Measurements from ENCODE around the gene CD1D.

The CD1D gene

GRCh38 chr1:158159597-158159996 is 21.1 kb upstream of the CD1D start:
- Histone ChIP-seq H3K27ac (ENCODE audit: low read depth, low read length) (no peak overlapping the region), H3K4me3 (ENCODE audit: low read depth, low read length) (no peak overlapping the region), H3K4me1 (ENCODE audit: control insufficient read depth in 1 of 2, insufficient read depth in 2 of 2, low read length in 2 of 2) (peaks cover 2% of the 10 kb centered on the region in 2 experiments), H3K36me3 (ENCODE audit: control insufficient read depth in 1 of 2, insufficient read depth in 2 of 2, low read length in 2 of 2) (no peaks in the 10 kb centered on the region), H2AFZ (ENCODE audit: insufficient read depth, low read length, poor library complexity) (no peak overlapping the region), H4K12ac (ENCODE audit: low read depth, low read length) (no peak overlapping the region), H3K79me2 (ENCODE audit: control insufficient read depth, insufficient read depth, low read length, poor library complexity) (no peaks in the 10 kb centered on the region), H3K23ac (ENCODE audit: low read length) (no peak overlapping the region), H2AK5ac (ENCODE audit: low read length) (no peak overlapping the region), H3K14ac (ENCODE audit: low read length) (no peak overlapping the region), H3K4me2 (ENCODE audit: low read length) (no peak overlapping the region), H3K9me3 (ENCODE audit: insufficient read depth, low read depth, low read length) (no peaks in the 10 kb centered on the region), H3K9ac (ENCODE audit: low read length) (no peak overlapping the region), H3K79me1 (ENCODE audit: low read length) (no peaks in the 10 kb centered on the region), H3K4ac (ENCODE audit: low read depth, low read length) (no peak overlapping the region), H4K8ac (ENCODE audit: low read depth, low read length) (no peak overlapping the region), H3K18ac (ENCODE audit: low read length) (no peak overlapping the region), H2BK120ac (ENCODE audit: insufficient read depth, low read length, poor library complexity) (no peak overlapping the region), H4K91ac (ENCODE audit: low read depth, low read length) (no peak overlapping the region), H2BK5ac (ENCODE audit: low read depth, low read length, poor library complexity) (no peak overlapping the region), H3K27me3 (ENCODE audit: insufficient read depth, low read length) (no peaks in the 10 kb centered on the region), H2BK12ac (ENCODE audit: low read length) (no peak overlapping the region)
- DNase-seq, result no peak

- no peak overlapping the region for H3K4ac ChIP-seq (ENCODE audit: low read depth, low read length)
- H4K12ac ChIP-seq (ENCODE audit: low read depth, low read length), result no peak overlapping the region
- H3K36me3 ChIP-seq (ENCODE audit: control insufficient read depth in 1 of 2, insufficient read depth in 2 of 2, low read length in 2 of 2), result no peaks in the 10 kb centered on the region
- H4K8ac ChIP-seq (ENCODE audit: low read depth, low read length), result no peak overlapping the region
- H3K18ac ChIP-seq (ENCODE audit: low read length), result no peak overlapping the region
- no peak overlapping the region for H2BK120ac ChIP-seq (ENCODE audit: insufficient read depth, low read length, poor library complexity)
- H3K79me1 ChIP-seq (ENCODE audit: low read length), result no peaks in the 10 kb centered on the region
- no peaks in the 10 kb centered on the region for H3K4me1 ChIP-seq (ENCODE audit: control insufficient read depth in 1 of 2, insufficient read depth in 2 of 2, low read length in 2 of 2)
- no peak overlapping the region for H3K9ac ChIP-seq (ENCODE audit: low read length)
- no peak overlapping the region for H3K4me2 ChIP-seq (ENCODE audit: low read length)
- no peaks in the 10 kb centered on the region for H3K27me3 ChIP-seq (ENCODE audit: insufficient read depth, low read length)
- H3K4me3 ChIP-seq (ENCODE audit: low read depth, low read length), result no peak overlapping the region
- no peak overlapping the region for H4K91ac ChIP-seq (ENCODE audit: low read depth, low read length)
- no CpG with 5 or more reads among the region's 2 CpGs for WGBS (ENCODE audit: extremely low coverage, insufficient coverage, insufficient read length)
- H2AK5ac ChIP-seq (ENCODE audit: low read length), result no peak overlapping the region
- no peak for DNase-seq
- no peak overlapping the region for H3K27ac ChIP-seq (ENCODE audit: low read depth, low read length)
- H3K79me2 ChIP-seq (ENCODE audit: control insufficient read depth, insufficient read depth, low read length, poor library complexity), result no peaks in the 10 kb centered on the region
- H2BK12ac ChIP-seq (ENCODE audit: low read length), result no peak overlapping the region
- H3K23ac ChIP-seq (ENCODE audit: low read length), result no peak overlapping the region
- no peak overlapping the region for H2AFZ ChIP-seq (ENCODE audit: insufficient read depth, low read length, poor library complexity)
- H2BK5ac ChIP-seq (ENCODE audit: low read depth, low read length, poor library complexity), result no peak overlapping the region
- H3K9me3 ChIP-seq (ENCODE audit: insufficient read depth, low read depth, low read length), result no peaks in the 10 kb centered on the region
- H3K14ac ChIP-seq (ENCODE audit: low read length), result no peak overlapping the region
These were observed 19.2 kb upstream of the CD1D start for GRCh38 chr1:158161446-158161845.

- no peak overlapping the region for H3K18ac ChIP-seq (ENCODE audit: low read length)
- H3K79me1 ChIP-seq (ENCODE audit: low read length), result no peaks in the 10 kb centered on the region
- H2BK12ac ChIP-seq (ENCODE audit: low read length), result no peak overlapping the region
- no peaks in the 10 kb centered on the region for H3K9me3 ChIP-seq (ENCODE audit: insufficient read depth, low read depth, low read length)
- 100% methylated on average over 1 of the region's 3 CpGs for WGBS (ENCODE audit: extremely low coverage, insufficient coverage, insufficient read length)
- H2AFZ ChIP-seq (ENCODE audit: insufficient read depth, low read length, poor library complexity), result no peak overlapping the region
- no peak overlapping the region for H2BK120ac ChIP-seq (ENCODE audit: insufficient read depth, low read length, poor library complexity)
- no peak overlapping the region for H3K23ac ChIP-seq (ENCODE audit: low read length)
- no peak overlapping the region for H4K12ac ChIP-seq (ENCODE audit: low read depth, low read length)
- no peaks in the 10 kb centered on the region for H3K4me1 ChIP-seq (ENCODE audit: control insufficient read depth in 1 of 2, insufficient read depth in 2 of 2, low read length in 2 of 2)
- DNase-seq, result no peak
- no peak overlapping the region for H2AK5ac ChIP-seq (ENCODE audit: low read length)
- no peak overlapping the region for H3K27ac ChIP-seq (ENCODE audit: low read depth, low read length)
- H3K4me3 ChIP-seq (ENCODE audit: low read depth, low read length), result no peak overlapping the region
- H3K9ac ChIP-seq (ENCODE audit: low read length), result no peak overlapping the region
- H4K91ac ChIP-seq (ENCODE audit: low read depth, low read length), result no peak overlapping the region
- no peaks in the 10 kb centered on the region for H3K27me3 ChIP-seq (ENCODE audit: insufficient read depth, low read length)
- H2BK5ac ChIP-seq (ENCODE audit: low read depth, low read length, poor library complexity), result no peak overlapping the region
- H4K8ac ChIP-seq (ENCODE audit: low read depth, low read length), result no peak overlapping the region
- H3K4ac ChIP-seq (ENCODE audit: low read depth, low read length), result no peak overlapping the region
- H3K14ac ChIP-seq (ENCODE audit: low read length), result no peak overlapping the region
- H3K79me2 ChIP-seq (ENCODE audit: control insufficient read depth, insufficient read depth, low read length, poor library complexity), result no peaks in the 10 kb centered on the region
- no peaks in the 10 kb centered on the region for H3K36me3 ChIP-seq (ENCODE audit: control insufficient read depth in 1 of 2, insufficient read depth in 2 of 2, low read length in 2 of 2)
- no peak overlapping the region for H3K4me2 ChIP-seq (ENCODE audit: low read length)
These were observed 17.4 kb upstream of the CD1D start for GRCh38 chr1:158163000-158163947.

GRCh38 chr1:158169105-158169504 is 11.6 kb upstream of the CD1D start:
- no peak overlapping the region for H3K4me3 ChIP-seq (ENCODE audit: low read depth, low read length)
- no peaks in the 10 kb centered on the region for H3K27me3 ChIP-seq (ENCODE audit: insufficient read depth, low read length)
- H2AFZ ChIP-seq (ENCODE audit: insufficient read depth, low read length, poor library complexity), result no peak overlapping the region
- no peak overlapping the region for H4K8ac ChIP-seq (ENCODE audit: low read depth, low read length)
- H4K91ac ChIP-seq (ENCODE audit: low read depth, low read length), result no peak overlapping the region
- H2AK5ac ChIP-seq (ENCODE audit: low read length), result no peak overlapping the region
- no peak for DNase-seq
- no peaks in the 10 kb centered on the region for H3K4me1 ChIP-seq (ENCODE audit: control insufficient read depth in 1 of 2, insufficient read depth in 2 of 2, low read length in 2 of 2)
- no peak overlapping the region for H2BK5ac ChIP-seq (ENCODE audit: low read depth, low read length, poor library complexity)
- H4K12ac ChIP-seq (ENCODE audit: low read depth, low read length), result no peak overlapping the region
- H3K9me3 ChIP-seq (ENCODE audit: insufficient read depth, low read depth, low read length), result no peaks in the 10 kb centered on the region
- no peak overlapping the region for H3K27ac ChIP-seq (ENCODE audit: low read depth, low read length)
- H3K36me3 ChIP-seq (ENCODE audit: control insufficient read depth in 1 of 2, insufficient read depth in 2 of 2, low read length in 2 of 2), result no peaks in the 10 kb centered on the region
- no peak overlapping the region for H3K23ac ChIP-seq (ENCODE audit: low read length)
- no peaks in the 10 kb centered on the region for H3K79me1 ChIP-seq (ENCODE audit: low read length)
- no peak overlapping the region for H2BK120ac ChIP-seq (ENCODE audit: insufficient read depth, low read length, poor library complexity)
- no peak overlapping the region for H3K4ac ChIP-seq (ENCODE audit: low read depth, low read length)
- H3K79me2 ChIP-seq (ENCODE audit: control insufficient read depth, insufficient read depth, low read length, poor library complexity), result no peaks in the 10 kb centered on the region
- no peak overlapping the region for H2BK12ac ChIP-seq (ENCODE audit: low read length)
- no peak overlapping the region for H3K14ac ChIP-seq (ENCODE audit: low read length)
- no peak overlapping the region for H3K9ac ChIP-seq (ENCODE audit: low read length)
- no peak overlapping the region for H3K4me2 ChIP-seq (ENCODE audit: low read length)
- H3K18ac ChIP-seq (ENCODE audit: low read length), result no peak overlapping the region
